Renal pelvis (tissue), 4 donors: Measurements from ENCODE around the gene ITGB4. TPM values are rescaled to one million over a fixed set of nuclear protein-coding genes. Genes with fewer than 3 reads are reported as not detected.
A peak's percentile ranks its signal among the peaks of the same experiment; 100 is the strongest.
"Not testable (repeated sequence)": the region's sequence is repeated elsewhere in the genome, so short reads cannot be mapped to it uniquely, and the experiment has no call there.

Experiments used
- DNase-seq: peaks from one replicate; pipeline ENCODE4 v3.0.0-alpha.2; 2013
- polyA plus RNA-seq, 3 donors: library from polyadenylated mRNA; unstranded; fragments of 120-200 nt; gene quantifications; one replicate each; pipeline ENCODE4 v1.2.1, GENCODE V29; 2013; ENCODE audit not compliant: insufficient read length in 3 of 3

ITGB4 gene
- polyA plus RNA-seq, 3 donors, result 12.5 to 17.1 (median 16.2) TPM

DNA sequence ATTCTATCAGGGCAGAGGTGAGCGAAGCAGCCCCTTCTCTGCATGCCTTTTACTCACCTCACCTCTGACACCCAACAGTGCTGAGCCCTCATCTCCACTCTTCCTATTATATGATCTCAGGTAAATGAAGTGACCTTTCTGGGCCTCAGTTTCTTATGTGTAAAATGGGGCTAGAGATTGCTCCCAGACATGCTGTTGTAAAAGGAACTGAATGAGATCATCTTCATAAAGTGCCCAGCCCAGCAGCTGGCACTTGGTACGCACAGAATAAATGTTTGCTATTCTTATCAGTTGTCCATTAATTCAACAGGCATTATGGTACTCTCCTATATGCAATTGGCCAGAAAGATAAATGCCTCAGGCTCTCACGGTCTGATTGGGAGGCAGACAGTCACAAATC lies 48.3 kb downstream of the ITGB4 start:
- no peak for DNase-seq

GRCh38 chr17:75771334-75772281 lies 50.3 kb downstream of the ITGB4 start:
- no peak for DNase-seq

DNA sequence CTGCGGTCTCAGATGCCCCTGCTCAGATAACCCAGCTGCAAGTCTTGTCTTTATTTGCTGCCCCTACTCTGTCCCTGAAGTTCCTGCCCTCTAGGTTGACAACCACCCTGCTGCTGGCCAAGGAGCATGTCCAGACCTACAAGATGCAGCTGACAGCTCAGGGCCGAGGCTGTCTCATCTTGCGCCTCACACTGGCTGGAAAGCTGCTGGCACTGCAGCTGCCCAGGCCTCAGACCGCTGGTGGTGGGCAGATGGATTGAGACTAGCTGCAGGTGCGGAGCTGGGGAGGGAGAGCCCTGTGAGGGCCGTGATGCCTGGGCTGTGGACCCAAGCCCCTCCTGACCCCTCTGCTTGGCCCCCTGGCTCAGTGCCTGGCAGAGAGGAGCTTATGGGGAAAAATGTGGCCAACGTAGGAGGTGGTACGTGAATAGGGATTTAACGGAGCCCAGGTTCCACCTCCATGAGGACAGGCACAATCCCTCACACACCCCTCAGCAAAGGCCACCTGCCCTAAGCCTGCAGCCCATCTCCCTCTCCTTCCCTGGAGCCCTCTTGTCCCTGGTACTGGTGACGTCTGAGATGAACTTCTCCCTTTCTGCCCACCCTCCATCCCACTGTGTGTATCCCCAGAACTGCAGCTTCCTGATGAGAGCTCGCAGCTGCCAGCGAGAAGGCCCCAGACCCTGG lies 52.0 kb downstream of the ITGB4 start:
- no peak for DNase-seq

GRCh38 chr17:75773808-75774470 lies 52.7 kb downstream of the ITGB4 start:
- no peak for DNase-seq

GRCh38 chr17:75774471-75774990 lies 53.3 kb downstream of the ITGB4 start:
- DNase-seq, result no peak

DNA sequence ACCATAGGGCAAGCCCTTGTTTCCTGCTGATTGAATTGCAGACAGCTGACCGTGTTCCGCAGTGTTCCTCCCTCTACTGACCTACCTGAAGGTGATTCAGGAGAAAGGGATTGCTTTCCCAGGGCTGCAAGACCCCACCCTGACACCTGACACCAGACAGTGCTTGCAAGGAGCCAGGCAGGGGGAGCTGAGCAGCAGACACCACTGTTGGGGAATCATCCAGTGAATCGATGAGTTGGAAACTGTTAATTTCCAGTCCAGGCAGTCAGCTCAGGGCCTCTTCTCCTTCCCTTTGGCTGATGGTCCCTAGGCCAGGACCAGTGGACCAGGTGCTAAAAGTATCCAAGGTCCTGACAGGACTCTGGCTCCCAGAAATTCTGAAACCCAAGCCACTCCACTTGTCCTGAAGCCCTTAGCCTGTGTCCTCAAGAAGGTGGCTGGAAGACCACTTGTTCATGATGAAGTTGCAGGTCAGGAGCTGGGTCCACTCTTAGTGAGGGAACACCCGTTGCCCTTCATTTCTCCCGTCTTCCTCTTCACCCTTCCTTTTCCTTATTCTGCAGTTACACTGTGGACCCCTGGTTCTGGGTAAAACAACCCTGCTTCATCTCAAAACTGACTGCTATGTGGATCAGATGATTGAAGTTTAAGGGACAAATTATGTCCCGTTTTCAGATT lies 53.9 kb downstream of the ITGB4 start:
- DNase-seq, result peak; percentile 65

GRCh38 chr17:75776386-75777295 lies 55.4 kb downstream of the ITGB4 start:
- DNase-seq, result no peak

GRCh38 chr17:75777296-75777922 lies 56.1 kb downstream of the ITGB4 start:
- DNase-seq, result no peak

- not testable (repeated sequence) for DNase-seq
Measured at GRCh38 chr17:75778066-75778860, 57.0 kb downstream of the ITGB4 start.

- DNase-seq, result no peak
Measured at GRCh38 chr17:75778861-75779249, 57.6 kb downstream of the ITGB4 start.

GRCh38 chr17:75779250-75779986 lies 58.2 kb downstream of the ITGB4 start:
- DNase-seq, result peak; percentile 100

GRCh38 chr17:75779987-75780889 lies 59.0 kb downstream of the ITGB4 start:
- no peak for DNase-seq

- peak; percentile 80 for DNase-seq
Measured at GRCh38 chr17:75783069-75783783, 62.0 kb downstream of the ITGB4 start.

- no peak for DNase-seq
Measured at GRCh38 chr17:75783803-75784472, 62.7 kb downstream of the ITGB4 start.

GRCh38 chr17:75784473-75785015 lies 63.3 kb downstream of the ITGB4 start, which contains the start of gene UNK:
Gene UNK, plus strand, starts transcription at chr17:75784806. Its CDS starts 75 bp downstream, at chr17:75784881.
- peak; percentile 99 for DNase-seq
